Measurements from ENCODE around the gene LPP.

DNA sequence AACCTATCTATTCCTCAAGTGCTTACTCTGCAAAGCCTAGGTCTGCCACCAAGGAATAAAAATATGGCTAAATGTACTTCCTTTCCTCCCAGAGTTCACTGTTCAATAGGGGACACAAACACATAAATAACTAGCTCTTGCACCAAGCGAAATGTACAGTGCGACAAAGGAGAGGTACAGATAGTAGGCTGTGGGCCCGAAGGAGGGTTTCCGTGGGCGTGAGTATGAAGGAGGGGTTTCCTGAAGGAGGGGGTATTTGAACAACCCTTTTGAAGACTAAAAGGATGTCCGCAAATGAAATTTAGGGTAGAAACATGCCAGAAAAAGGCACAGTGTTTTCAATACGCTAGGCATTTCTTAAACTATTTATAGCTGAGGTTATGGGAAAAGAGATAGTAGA is 207.9 kb downstream of the LPP start:
- TF ChIP-seq, protein P1, sequence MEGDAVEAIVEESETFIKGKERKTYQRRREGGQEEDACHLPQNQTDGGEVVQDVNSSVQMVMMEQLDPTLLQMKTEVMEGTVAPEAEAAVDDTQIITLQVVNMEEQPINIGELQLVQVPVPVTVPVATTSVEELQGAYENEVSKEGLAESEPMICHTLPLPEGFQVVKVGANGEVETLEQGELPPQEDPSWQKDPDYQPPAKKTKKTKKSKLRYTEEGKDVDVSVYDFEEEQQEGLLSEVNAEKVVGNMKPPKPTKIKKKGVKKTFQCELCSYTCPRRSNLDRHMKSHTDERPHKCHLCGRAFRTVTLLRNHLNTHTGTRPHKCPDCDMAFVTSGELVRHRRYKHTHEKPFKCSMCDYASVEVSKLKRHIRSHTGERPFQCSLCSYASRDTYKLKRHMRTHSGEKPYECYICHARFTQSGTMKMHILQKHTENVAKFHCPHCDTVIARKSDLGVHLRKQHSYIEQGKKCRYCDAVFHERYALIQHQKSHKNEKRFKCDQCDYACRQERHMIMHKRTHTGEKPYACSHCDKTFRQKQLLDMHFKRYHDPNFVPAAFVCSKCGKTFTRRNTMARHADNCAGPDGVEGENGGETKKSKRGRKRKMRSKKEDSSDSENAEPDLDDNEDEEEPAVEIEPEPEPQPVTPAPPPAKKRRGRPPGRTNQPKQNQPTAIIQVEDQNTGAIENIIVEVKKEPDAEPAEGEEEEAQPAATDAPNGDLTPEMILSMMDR (IDR thresholded peaks at IDR 0.05; ENCODE audit: insufficient read depth, low read depth, low read length) = no peak
- TF ChIP-seq EZH2 (IDR thresholded peaks at IDR 0.05; ENCODE audit: insufficient read depth, low read length) = no peak
